CD4-positive, alpha-beta T cell treated with Interleukin-6 for 4 hours (primary cell): Measurements from ENCODE around the gene PTPRA.
"Not testable (repeated sequence)": the region's sequence is repeated elsewhere in the genome, so short reads cannot be mapped to it uniquely, and the experiment has no call there.

Experiments
- DNase-seq: peaks from one replicate; pipeline ENCODE4 v3.0.0-alpha.2; 2020; ENCODE audit warnings: mixed read lengths

The PTPRA gene

DNA sequence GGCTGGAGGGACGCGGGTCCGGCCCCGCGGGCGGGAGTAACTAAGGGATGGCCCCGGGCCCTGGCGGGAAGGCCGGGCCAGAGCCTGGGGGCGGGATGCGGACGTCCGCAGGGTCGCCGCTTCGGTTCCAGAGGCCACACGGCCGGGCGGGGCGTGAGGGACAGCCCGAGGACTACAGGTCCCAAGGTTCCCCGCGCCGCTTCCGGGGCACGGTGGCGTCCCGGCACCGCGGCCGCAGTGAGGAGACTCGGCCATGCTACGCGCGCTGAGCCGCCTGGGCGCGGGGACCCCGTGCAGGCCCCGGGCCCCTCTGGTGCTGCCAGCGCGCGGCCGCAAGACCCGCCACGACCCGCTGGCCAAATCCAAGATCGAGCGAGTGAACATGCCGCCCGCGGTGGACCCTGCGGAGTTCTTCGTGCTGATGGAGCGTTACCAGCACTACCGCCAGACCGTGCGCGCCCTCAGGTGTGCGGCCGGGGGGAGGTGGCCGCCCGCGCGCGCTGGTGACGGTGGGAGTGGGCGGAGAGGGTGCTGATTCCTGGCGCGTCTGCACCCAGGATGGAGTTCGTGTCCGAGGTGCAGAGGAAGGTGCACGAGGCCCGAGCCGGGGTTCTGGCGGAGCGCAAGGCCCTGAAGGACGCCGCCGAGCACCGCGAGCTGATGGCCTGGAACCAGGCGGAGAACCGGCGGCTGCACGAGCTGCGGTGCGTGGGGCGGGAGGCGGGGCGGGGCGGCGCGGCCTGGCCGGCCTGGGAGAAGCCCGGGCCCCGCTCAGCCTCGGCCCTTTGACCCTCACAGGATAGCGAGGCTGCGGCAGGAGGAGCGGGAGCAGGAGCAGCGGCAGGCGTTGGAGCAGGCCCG, 172.8 kb downstream of the PTPRA start, which contains the start of gene MRPS26:
MRPS26 (plus strand) TSS at position 237 of the 861 bp plus-strand sequence; CDS start at position 254, 17 bp downstream.
- DNase-seq = peak; percentile 85

DNA sequence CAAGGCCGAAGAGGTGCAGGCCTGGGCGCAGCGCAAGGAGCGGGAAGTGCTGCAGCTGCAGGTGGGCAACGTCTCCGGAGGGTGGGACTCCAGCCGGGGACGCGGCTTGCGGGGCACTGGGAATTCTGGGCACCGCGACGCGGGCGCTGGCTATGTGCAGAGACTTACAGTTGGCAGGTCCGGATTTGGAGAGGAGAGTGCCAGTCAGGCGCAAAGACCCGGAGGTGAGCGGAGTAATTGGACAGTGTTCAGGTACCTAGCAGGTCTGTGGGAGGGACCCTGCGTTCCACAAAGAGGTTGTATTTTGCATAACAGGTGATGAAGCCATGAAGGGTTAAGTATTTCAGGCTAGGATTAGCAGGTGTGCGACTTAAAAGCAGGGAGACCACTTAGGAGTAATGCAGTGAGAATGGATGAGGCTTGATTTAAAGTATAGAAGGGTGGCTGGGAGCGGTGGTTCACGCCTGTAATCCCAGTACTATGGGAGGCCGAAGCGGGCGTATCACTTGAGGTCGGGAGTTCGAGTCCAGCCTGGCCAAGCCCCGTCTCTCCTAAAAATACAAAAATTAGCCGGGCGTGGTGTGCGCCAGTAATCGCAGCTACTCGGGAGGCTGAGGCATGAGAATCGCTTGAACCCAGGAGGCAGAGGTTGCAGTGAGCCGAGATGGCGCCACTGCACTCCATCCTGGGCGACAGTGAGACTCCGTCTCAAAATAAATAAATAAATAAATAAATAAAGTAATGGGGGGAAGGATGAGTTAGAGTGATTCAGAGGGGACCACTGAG, 173.6 kb downstream of the PTPRA start:
- DNase-seq = no peak

DNA sequence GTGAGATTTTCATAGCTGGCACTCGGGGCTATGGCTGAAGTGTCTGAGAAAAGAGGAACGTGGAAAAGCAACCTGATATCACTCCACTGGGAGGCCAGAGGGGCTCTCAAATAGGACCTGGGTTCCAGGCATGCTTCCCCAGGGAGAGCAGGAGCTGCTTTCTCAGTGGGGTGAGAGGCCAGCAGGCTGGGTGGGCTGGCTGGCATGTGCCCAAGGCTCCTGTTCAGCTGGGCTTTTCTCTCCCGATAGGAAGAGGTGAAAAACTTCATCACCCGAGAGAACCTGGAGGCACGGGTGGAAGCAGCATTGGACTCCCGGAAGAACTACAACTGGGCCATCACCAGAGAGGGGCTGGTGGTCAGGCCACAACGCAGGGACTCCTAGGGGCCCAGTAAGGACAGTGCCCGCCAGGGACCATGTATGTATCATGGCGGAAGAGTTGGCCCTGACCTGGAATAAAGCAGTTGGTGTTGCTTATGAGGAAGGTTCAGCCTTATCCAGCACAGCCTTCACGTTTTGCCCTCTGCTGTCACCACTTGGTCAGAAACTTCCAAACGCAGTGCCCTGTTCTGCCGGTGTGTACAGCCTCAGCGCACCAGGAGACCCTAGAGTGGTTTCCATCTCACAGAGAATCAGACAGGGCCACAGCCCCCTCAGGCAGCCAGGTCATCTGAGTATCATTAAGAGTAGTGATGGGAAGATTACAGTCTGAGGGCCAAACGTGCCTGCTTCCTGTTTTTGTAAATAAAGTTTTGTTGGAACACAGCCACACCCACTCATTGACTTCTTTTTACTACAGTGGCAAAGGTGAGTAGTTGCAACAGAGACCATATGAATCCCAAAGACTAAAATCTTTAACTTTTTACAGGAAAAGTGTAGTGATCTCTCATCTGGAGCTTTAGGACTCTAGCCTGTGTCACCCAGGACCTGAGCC, 174.5 kb downstream of the PTPRA start:
- DNase-seq = no peak

DNA sequence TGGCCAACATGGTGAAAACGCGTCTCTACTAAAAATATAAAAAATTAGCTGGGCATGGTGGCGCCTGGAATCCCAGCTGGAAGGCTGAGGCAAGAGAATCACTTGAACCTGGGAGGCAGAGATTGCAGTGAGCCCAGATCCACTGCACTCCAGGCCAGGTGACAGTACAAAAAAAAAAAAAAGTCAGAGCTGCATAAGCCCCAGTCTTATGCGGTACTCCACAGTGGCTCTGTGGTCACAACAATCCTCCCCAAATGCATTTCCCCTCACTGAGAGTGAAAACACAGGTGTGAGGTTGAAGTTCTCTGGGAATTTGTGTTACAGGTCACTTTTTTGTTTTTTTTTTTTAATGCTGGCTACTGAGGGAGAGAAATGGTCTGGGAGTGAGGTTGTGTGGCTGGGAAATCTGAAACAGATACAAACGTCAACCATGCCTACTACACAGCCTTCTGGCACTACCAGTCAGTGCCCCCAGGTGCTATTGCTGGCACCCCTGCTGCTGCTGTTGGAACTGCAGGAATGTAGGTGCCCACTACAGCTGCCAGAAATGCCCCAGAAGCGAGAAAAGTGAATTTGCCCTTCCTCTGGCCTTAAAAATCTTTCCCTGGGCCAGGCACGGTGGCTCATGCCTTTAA, 178.2 kb downstream of the PTPRA start:
- DNase-seq = no peak

DNA sequence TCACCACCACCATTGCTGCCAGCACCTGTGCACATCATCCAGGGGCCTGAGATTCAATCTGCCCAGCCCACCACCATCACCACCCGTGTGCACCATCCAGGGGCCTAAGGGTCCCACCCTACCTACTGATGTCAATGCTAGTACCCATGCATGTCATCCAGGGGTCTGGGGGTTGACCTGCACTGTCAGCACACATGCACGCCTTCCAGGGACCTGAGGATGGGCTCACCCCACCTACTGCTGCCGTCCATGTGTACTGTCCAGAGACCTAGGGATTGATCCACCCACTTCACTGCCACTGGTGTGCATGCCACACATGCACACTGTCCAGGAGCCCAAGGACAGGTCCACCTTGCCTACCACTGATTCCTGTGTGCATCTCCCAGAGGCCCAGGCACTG, 186.2 kb downstream of the PTPRA start:
- no peak for DNase-seq

DNA sequence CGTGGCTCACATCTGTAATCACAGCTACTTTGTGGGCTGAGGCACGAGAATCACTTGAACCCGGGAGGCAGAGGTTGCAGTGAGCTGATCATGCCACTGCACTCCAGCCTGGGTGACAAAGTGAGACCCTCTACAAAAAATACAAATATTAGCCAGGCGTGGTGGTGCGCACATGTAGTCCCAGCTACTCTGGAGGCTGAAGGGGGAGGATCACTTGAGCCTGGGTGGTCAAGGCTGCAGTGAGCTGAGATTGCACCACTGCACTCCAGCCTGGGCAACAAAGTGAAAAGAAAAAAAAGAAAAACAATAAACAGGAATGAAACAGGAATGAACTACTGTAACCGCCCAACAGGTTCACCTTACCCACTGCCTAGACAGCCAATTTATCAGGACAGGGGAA, 190.8 kb downstream of the PTPRA start:
- not testable (repeated sequence) for DNase-seq

DNA sequence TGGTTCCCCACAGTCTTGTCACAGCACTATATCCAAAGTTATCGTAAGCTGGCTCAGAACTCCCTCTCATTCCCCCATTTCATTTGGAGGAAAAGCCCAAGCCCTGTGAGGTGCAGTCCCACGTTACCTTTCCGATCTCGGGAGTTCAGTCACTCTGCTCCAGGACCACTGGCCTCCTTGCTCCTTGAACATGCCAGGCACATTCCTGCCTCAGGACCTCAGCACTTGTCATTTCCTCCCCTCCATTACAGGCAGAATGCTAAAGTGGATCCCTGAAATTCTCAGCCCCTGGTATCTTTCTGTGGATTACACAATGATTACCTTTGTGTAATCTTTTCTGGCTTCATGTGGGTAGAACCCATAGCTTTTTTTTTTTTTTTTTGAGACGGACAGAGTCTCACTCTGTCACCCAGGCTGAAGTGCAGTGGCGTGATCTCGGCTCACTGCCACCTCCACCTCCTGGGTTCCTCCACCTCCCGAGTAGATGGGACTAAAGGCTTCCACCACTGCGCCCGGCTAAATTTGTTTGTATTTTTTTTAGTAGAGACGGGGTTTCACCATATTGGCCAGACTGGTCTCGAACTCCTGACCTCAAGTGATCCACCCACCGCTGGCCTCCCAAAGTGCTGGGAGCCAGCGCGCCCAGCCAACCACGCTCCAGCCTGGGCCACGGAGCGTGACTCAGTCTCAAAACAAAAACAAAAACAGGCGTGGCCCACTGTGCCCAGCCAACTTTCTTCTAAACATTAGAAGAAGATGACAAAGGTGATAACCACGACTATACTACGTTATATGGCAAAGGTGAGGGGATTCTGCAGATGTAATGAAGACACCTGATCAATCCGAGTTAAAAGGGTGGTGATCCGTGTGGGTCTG, 194.1 kb downstream of the PTPRA start:
- no peak for DNase-seq

DNA sequence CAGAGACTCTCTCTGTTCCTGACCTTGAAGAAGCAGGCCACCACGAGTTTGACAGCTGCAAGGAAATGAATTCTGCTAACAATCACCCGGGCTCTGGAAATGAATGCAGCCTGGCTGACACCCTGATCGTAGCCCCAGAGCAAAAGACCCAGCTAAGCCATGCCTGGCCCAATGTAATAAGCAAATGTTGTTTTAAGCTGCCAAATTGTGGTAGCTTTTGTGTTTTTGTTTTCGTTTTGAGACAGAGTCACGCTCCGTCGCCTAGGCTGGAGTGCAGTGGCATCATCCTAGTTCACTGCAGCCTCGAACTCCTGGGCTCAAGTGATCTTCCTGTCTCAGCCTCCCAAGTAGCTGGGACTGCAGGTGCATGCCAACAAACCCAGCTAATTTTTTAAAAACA, 194.8 kb downstream of the PTPRA start:
- DNase-seq = no peak

DNA sequence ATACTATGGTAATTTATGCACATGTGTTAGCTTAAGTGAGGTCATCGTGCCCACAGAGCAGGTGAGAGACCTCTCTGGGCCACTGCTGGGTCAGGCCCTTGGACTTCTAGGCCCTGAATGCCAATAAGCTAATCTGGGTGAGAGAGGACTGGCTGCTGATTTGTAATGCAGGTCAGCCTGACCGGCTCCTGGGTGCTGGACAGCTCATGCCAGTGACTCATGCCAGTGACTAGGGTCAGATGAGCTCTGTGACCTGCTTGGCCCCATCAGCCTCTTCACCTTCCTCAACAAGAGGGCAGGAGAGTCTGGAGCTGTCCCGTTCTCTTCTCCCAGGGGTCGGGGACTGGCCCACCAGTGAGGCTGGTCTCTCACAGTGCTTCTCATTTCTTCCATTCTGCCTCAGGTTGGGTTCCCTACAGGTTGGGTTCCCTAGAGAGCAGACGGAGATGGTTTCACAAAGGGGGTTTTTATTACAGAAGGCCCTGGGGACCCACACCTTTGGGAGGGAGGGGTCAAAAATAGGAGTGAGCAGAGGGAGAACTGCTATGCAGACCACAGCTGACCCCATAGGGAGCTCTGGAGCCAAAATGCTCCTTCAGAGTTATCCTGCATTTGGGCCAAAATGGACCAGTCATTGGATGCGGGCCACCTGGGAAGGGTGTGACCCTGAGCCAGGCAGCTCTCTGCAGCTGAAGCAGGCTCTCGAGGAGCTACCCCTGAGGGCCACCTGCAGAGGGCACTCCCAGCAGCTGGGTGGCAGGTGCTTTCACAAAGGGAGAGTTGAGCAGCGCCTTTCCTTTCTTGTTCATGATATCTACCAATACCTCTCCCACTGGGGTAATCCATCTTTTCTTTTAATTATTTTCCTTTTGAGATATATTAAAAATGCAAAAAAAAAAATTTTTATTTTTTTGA, 196.0 kb downstream of the PTPRA start:
- peak; percentile 58 for DNase-seq

DNA sequence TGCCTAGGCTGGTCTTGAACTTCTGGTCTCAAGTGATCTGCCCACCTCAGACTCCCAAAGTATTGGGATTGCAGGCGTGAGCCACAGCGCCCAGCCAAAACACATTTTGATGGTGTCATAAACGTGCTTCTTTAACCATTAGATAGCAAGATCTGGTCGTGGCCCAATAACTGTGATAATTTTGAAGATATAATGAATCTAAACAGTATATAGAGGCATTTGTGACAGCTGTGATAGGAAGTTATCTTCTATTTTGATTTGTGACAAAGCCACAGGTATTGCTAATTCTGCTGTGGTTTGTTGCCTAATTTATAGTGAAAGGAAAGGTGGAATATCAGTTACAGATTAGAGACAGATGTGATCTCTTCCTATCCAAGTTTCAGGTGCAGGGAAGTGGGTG, 197.4 kb downstream of the PTPRA start:
- no peak for DNase-seq

DNA sequence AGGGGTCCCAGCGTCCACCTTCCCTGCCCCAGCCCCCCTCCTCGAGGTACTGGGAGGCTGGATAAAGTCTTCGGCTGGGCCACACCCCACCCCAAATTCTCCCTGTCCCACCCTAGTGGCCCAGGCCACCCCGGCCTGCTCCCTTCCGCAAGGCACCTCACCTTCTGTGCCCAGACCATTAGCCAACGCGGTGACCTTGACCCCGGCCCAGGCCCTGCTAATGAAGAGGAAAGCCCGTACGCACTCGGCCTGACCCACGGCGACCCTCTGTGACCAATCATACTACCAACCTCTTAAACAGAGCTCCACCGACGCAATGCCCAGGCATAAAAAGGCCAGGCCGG, 198.0 kb downstream of the PTPRA start:
- DNase-seq = no peak

DNA sequence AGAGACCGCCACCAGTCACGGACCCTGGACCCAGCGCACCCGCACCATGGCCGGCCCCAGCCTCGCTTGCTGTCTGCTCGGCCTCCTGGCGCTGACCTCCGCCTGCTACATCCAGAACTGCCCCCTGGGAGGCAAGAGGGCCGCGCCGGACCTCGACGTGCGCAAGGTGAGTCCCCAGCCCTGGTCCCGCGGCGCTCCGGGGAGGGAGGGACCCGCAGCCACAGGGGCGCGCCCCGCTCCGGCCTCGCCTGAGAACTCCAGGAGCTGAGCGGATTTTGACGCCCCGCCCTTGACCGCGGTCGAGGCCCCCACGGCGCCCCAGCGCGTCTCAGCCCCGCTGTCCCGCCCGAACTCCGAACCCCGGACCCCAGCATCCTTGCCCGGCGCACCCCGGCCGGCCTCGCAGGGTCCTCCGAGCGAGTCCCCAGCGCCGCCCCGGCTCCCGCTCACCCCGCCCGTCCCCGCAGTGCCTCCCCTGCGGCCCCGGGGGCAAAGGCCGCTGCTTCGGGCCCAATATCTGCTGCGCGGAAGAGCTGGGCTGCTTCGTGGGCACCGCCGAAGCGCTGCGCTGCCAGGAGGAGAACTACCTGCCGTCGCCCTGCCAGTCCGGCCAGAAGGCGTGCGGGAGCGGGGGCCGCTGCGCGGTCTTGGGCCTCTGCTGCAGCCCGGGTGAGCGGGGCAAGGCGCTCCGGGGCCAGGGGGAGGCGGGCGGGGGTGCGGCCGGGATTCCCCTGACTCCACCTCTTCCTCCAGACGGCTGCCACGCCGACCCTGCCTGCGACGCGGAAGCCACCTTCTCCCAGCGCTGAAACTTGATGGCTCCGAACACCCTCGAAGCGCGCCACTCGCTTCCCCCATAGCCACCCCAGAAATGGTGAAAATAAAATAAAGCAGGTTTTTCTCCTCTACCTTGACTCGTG, 198.6 kb downstream of the PTPRA start, which contains the start of gene OXT:
OXT (plus strand) TSS at position 11 of the 920 bp plus-strand sequence; CDS start at position 47, 36 bp downstream.
- peak; percentile 86 for DNase-seq

DNA sequence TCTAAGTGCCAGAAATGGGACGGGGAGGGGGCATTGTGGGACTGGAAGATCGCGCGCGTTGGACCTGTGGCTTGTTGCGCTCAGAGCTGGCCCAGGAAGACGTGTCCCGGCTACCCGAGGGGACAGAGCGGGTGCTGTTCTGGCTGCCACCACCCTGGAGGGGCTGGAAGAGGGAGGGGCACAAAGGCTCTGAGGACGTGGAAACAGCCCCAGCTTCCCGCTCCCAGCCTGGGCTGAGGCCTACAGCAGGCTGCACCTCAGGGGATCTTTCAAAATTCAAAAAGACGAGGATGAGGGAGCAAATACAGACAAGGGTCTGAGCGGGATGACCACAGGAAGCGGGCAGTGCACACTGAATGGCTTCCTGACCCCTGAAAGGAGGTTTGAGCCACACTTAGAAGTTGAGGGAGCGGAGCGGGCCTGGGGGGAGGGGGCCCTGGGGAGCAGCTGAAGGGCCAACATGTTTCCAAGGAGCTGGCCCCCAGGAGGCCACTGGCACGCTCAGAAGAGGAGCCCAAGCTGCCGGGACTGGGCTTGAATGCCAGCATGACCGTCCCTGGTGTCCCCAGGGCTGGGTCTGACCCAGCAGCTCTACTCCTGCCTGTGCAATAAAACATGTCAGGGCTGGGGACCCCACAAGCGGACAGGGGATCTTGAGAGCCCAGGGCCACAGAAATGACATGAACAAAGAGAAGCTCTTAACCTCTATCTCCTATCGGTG, 199.4 kb downstream of the PTPRA start:
- DNase-seq = no peak

DNA sequence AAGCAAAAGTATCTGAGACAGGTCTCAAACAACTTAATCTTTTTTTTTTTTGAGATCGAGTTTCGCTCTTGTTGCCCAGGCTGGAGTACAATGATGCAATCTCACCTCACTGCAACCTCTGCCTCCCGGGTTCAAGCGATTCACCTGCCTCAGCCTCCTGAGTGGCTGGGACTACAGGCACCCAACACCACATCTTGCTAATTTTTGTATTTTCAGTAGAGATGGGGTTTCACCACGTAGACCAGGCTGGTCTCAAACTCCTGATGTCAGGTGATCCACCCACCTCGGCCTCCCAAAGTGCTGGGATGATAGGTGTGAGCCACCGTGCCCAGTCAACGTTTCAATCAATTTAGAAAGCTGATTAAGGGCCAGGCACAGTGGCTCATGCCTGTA, 200.0 kb downstream of the PTPRA start:
- DNase-seq = not testable (repeated sequence)

DNA sequence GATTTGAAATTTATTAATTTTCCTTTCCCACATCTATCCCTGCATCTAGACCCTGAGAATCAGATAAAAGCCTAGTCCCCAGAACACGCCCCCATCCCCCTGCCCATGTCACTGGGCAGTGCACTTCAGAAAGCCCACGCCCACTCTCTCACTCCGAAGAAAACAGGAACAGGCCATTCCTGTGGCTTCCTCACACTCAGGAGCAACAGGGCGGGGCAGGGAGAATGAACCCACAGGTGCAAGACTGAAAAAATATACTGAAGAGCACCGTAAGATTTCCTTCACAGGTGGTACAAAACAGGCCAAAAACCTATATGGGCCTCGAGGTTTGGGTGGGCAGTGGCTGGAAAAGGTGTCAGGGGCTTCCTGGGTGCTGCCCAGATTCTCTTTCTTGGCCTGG, 201.5 kb downstream of the PTPRA start:
- DNase-seq = no peak

DNA sequence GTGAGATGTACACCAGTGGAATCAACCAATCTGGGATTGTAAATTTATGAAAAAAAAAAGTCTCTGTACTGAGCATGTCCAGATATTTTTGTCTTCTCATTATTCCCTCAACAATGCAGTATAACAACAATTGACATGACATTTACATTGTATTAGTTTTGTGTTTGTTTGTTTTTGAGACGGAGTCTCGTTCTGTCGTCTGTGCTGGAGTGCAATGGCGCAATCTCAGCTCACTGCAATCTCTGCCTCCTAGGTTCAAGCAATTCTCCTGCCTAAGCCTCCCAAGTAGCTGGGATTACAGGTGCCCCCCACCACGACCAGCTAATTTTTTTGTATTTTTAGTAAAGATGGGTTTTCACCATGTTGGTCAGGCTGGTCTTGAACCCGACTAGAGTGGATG, 202.0 kb downstream of the PTPRA start:
- DNase-seq = not testable (repeated sequence)

DNA sequence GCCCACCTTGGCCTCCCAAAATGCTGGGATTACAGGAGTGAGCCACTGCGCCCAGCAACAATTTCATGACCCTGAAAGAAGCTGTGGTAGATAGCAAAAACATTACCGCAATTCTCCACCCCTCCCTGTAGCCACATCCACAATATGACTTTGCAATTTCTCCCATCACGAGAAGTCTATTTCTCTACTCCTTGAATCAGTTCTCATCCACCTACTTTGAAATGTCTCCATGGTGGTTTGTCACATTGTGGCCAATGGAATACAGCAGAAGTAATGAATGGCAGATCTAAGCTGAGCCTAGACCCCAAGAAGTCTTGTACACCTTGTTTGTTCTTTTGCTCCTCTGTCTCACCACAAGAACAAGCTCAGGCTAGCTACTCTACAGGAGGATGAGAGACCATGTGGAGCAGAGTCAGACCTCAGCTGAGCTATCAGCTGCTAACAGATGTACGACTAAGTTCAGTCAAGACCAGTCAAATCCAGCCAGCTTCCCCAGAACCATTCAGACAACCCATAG, 204.4 kb downstream of the PTPRA start:
- DNase-seq = no peak

DNA sequence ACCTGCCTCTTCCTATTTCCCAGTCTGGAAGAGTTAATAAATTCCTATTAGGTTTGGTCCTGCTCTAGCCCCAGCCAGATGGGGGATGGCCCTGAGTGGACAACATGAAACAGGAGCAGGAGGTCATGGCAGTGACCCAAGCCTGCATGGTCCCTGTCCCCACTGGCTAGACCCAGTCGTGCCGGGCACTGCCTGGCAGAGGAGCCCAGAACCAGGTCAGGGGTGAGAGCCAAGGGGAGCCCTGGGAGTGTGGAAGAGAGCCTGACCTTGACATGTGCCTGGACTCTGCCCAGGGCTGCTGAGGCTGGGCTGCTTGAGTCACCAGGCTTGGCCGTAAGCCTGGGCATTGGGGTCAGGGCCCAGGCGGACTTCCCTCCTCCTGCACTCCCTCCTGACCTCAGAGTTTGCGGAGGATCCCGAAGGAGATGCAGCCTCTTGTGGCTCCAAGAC, 207.7 kb downstream of the PTPRA start:
- no peak for DNase-seq
